NCI-H187 (cell line): ENCODE results near the gene OR5T1.

ENCODE experiments used
- DNase-seq, 2 experiments: peaks; one replicate each; lab custom pipeline; 2025; lab: John Stamatoyannopoulos, UW

The OR5T1 gene

GRCh38 chr11:56273854-56274253 lies at the start of gene OR5T1:
Gene OR5T1, plus strand, starts transcription at chr11:56274154. Its CDS starts 1,485 bp downstream, at chr11:56275639.
- DNase-seq = no peak

DNA sequence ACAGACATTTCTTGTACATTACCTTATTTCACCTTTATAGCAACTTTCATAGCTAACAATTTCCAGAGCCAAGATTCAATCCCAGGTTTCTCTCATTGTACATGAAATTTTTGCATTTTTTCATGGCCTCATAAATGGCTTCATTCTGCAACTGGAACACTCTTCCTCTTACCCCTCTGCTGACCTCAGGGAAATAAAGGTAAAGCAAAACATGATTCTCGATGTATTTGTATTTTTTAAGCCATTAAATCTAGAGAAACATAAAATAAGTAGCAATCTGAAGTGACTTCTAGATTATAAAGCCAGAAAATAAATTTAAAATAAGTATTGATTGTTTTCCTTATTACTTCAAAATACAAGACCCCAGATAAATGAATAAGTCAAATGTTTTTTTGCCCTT lies 39.8 kb upstream of the OR5T1 start, which contains the start of gene OR5T2:
Gene OR5T2 (minus strand): TSS at position 101 of the 400 bp plus-strand sequence. CDS start 1,193 bp downstream, outside the sequence.
- no peak for DNase-seq

GRCh38 chr11:56251954-56252353 lies 22.0 kb upstream of the OR5T1 start, which contains the start of gene OR5T3:
Gene OR5T3, plus strand, starts transcription at chr11:56252254. Its CDS starts 0 bp downstream, at chr11:56252254.
- DNase-seq = no peak

- no peak for DNase-seq
Measured at GRCh38 chr11:56271092-56271491, 2.9 kb upstream of the OR5T1 start.

- no peak for DNase-seq
Measured at GRCh38 chr11:56292154-56292553, 18.2 kb downstream of the OR5T1 start, which contains the start of gene OR8H1. Gene OR8H1, minus strand, starts transcription at chr11:56292254. Its CDS starts 1,192 bp downstream, at chr11:56291062.

GRCh38 chr11:56296898-56297297 lies 22.9 kb downstream of the OR5T1 start:
- no peak for DNase-seq

DNA sequence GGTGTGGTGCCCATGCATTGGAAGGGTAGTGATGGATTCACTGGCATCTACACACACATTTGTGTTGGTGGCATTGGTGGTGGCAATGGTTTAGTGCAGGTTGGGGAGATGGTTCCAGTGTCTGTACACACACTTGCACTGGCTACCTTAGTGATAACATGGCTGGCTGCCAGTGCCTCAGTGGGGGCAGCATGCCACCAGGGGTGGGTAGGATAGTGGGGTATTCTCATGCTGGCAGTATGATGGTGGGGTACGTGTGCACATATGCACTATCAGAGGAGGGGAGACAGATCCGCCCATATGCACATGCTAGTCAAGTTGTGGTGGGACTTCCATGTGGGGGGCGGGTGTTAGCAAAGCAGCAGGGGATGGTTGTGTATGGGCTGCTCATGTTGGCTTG lies 33.9 kb downstream of the OR5T1 start:
- no peak for DNase-seq

DNA sequence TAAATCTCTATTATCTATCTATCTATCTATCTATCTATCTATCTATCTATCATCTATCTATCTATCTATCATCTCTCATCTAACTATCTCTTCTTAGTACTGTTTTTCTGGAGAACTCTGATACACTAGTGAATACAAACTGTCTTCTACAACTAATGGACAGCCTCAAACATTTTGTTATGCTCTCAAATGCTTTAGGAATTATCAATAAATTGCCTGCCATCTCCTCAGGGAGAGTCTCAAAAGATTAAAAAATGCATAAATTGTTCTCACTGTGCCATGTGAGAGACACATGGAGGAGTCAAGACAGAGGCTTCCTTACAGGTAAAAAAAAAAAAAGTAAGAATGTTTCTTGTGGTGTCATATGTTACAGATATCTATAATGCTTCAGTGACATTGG lies 40.9 kb downstream of the OR5T1 start, which contains the start of gene OR8K3:
Gene OR8K3 (plus strand): TSS at position 301 of the 400 bp plus-strand sequence. CDS start 3,163 bp downstream, outside the sequence.
- no peak for DNase-seq
